Stomach (tissue), 19 donors: ENCODE measurements around the gene PNN. TPM values are rescaled to one million over a fixed set of nuclear protein-coding genes. Genes with fewer than 3 reads are reported as not detected.
A peak's percentile ranks its signal among the peaks of the same experiment; 100 is the strongest.
"Not testable (repeated sequence)": the region's sequence is repeated elsewhere in the genome, so short reads cannot be mapped to it uniquely, and the experiment has no call there.

ENCODE experiments used
- DNase-seq, 2 donors: peaks; one replicate each; pipeline versions ENCODE4 v3.0.0 to v3.0.0-alpha.2; 2013 to 2019
- H3K27ac ChIP-seq, 5 donors: fragments of 200-600 bp in 4 of 5; sonication (generic) in 4 of 5; one replicate each; pipeline ENCODE4 v1.5.1; 2013 to 2019; ENCODE audit warnings: mild to moderate bottlenecking in 1 of 5, moderate library complexity in 1 of 5
- H3K27me3 ChIP-seq, 3 donors: fragments of 200-600 bp; sonication (generic); one replicate each; pipeline ENCODE4 v1.5.1; 2017 to 2019; ENCODE audit warnings: mixed run types in 1 of 3
- H3K36me3 ChIP-seq, 4 donors: fragments of 200-600 bp; sonication (generic); 1 replicate in 3 of 4; 2 replicates in 1 of 4; pipeline ENCODE4 v1.5.1; 2016 to 2019
- H3K4me1 ChIP-seq, 4 donors: fragments of 200-600 bp; sonication (generic); one replicate each; pipeline ENCODE4 v1.5.1; 2016 to 2019
- H3K4me3 ChIP-seq, 4 donors: fragments of 200-600 bp; sonication (generic) in 3 of 4; one replicate each; pipeline ENCODE4 v1.5.1; 2016 to 2019; ENCODE audit warnings: mild to moderate bottlenecking in 1 of 4
- H3K9me3 ChIP-seq, 4 donors: fragments of 200-600 bp; sonication (generic); one replicate each; pipeline ENCODE4 v1.5.1; 2016 to 2019
- EP300 ChIP-seq: sonication (generic); formaldehyde crosslinking; IDR thresholded peaks from one replicate; pipeline ENCODE4 v1.6.1; 2017; ENCODE audit warnings: antibody characterized with exemption
- POLR2A ChIP-seq, 4 donors: fragments of 450-650 bp; IDR thresholded peaks; one replicate each; pipeline ENCODE4 v1.6.1; 2016; ENCODE audit warnings: antibody characterized with exemption in 4 of 4, control low read depth in 2 of 4, mild to moderate bottlenecking in 1 of 4, moderate library complexity in 1 of 4
- POLR2AphosphoS5 ChIP-seq, 3 donors: sonication (generic); formaldehyde crosslinking; IDR thresholded peaks; one replicate each; pipeline ENCODE4 v1.6.1; 2016; ENCODE audit warnings: antibody characterized with exemption in 3 of 3
- WGBS, 5 donors: extraction: QIAGEN DNeasy Blood & Tissue Kit in 3 of 5; methylation state at CpG; one replicate each; pipeline versions ENCODE4 v1.1.5 to v1.1.7; 2013 to 2018; 5-methylcytosine and 5-hydroxymethylcytosine counted together
- intact Hi-C: fragments of 100-400 bp; cut with DNase I; formaldehyde crosslinking; loops from one replicate; pipeline ENCODE4 v1.15.1; 2023; ENCODE audit warnings: low total_unique reads
- long read RNA-seq, 10 donors: transcript quantifications; one replicate each; lab custom pipeline, GENCODE V29; 2026
- polyA plus RNA-seq, 3 donors: library from polyadenylated mRNA; stranded (reverse); fragments of 200-250 nt; gene quantifications; one replicate each; pipeline ENCODE4 v1.2.3, GENCODE V29; 2013
- total RNA-seq, 5 donors: library from RNA; depleted of rRNA; stranded (reverse); fragments of >200 nt; gene quantifications; one replicate each; pipeline versions ENCODE4 v1.1.0 to v1.2.3, GENCODE V29; 2014 to 2016
- TF ChIP-seq, protein P1 (sequence below), 7 experiments: fragments of 450-650 bp in 4 of 7; fragments of 200-600 bp in 3 of 7; sonication (generic) in 3 of 7; IDR thresholded peaks; one replicate each; pipeline ENCODE4 v1.5.1; 2016 to 2019; ENCODE audit warnings: antibody characterized with exemption in 7 of 7, control low read depth in 2 of 7, mild to moderate bottlenecking in 1 of 7
- donor health status: healthy with polysubstance abuse.
- donor health status: Bipolar disorder and iron deficiency.
- donor health status: healthy.

The PNN gene
- 100 to 1,000 TPM in 1 of 5 donors, 10 to 100 TPM in 4; 36.2 to 122 (median 53.2) TPM for total RNA-seq
- polyA plus RNA-seq, result 10 to 100 TPM; 21.7 to 36.3 (median 33.5) TPM
- long read RNA-seq, donor 1, transcript PNN-201 (9 exons, 3,576 nt), result major isoform, 13 of 24 reads
- long read RNA-seq, donor 1, partial matches to known transcripts, result 7 of 24 reads
- long read RNA-seq, donor 1, other reads (novel, unspliced or antisense), result 0 of 24 reads
- long read RNA-seq, donor 2, transcript PNN-201 (9 exons, 3,576 nt), result major isoform, 20 of 22 reads
- long read RNA-seq, donor 2, partial matches to known transcripts, result 0 of 22 reads
- long read RNA-seq, donor 2, other reads (novel, unspliced or antisense), result 0 of 22 reads
- long read RNA-seq, donor 3, transcript PNN-204 (3 exons, 583 nt), result minor isoform, 7 of 30 reads
- long read RNA-seq, donor 3, transcript PNN-201 (9 exons, 3,576 nt), result major isoform, 14 of 30 reads
- long read RNA-seq, donor 3, partial matches to known transcripts, result 9 of 30 reads
- long read RNA-seq, donor 3, other reads (novel, unspliced or antisense), result 0 of 30 reads
- long read RNA-seq, donor 4, partial matches to known transcripts, result 0 of 3 reads
- long read RNA-seq, donor 4, other reads (novel, unspliced or antisense), result 0 of 3 reads
- long read RNA-seq, donor 5, transcript PNN-201 (9 exons, 3,576 nt), result major isoform, 18 of 50 reads
- long read RNA-seq, donor 5, transcript PNN-204 (3 exons, 583 nt), result minor isoform, 7 of 50 reads
- long read RNA-seq, donor 5, transcript PNN-205 (4 exons, 601 nt), result minor isoform, 5 of 50 reads
- long read RNA-seq, donor 5, partial matches to known transcripts, result 19 of 50 reads
- long read RNA-seq, donor 5, other reads (novel, unspliced or antisense), result 0 of 50 reads
- long read RNA-seq, donor 6, transcript PNN-201 (9 exons, 3,576 nt), result major isoform, 41 of 51 reads
- long read RNA-seq, donor 6, partial matches to known transcripts, result 6 of 51 reads
- long read RNA-seq, donor 6, other reads (novel, unspliced or antisense), result 0 of 51 reads
- long read RNA-seq, donor 7, transcript PNN-204 (3 exons, 583 nt), result minor isoform, 8 of 48 reads
- long read RNA-seq, donor 7, transcript PNN-201 (9 exons, 3,576 nt), result major isoform, 12 of 48 reads
- long read RNA-seq, donor 7, partial matches to known transcripts, result 24 of 48 reads
- long read RNA-seq, donor 7, other reads (novel, unspliced or antisense), result 0 of 48 reads
- long read RNA-seq, donor 8, transcript PNN-201 (9 exons, 3,576 nt), result major isoform, 22 of 41 reads
- long read RNA-seq, donor 8, transcript PNN-204 (3 exons, 583 nt), result minor isoform, 13 of 41 reads
- long read RNA-seq, donor 8, partial matches to known transcripts, result 5 of 41 reads
- long read RNA-seq, donor 8, other reads (novel, unspliced or antisense), result 0 of 41 reads
- long read RNA-seq, donor 9, transcript PNN-201 (9 exons, 3,576 nt), result major isoform, 12 of 44 reads
- long read RNA-seq, donor 9, transcript PNN-204 (3 exons, 583 nt), result minor isoform, 8 of 44 reads
- long read RNA-seq, donor 9, partial matches to known transcripts, result 23 of 44 reads
- long read RNA-seq, donor 9, other reads (novel, unspliced or antisense), result 0 of 44 reads
- long read RNA-seq, donor 10, transcript PNN-204 (3 exons, 583 nt), result minor isoform, 7 of 47 reads
- long read RNA-seq, donor 10, transcript PNN-201 (9 exons, 3,576 nt), result major isoform, 11 of 47 reads
- long read RNA-seq, donor 10, partial matches to known transcripts, result 29 of 47 reads
- long read RNA-seq, donor 10, other reads (novel, unspliced or antisense), result 0 of 47 reads

DNA sequence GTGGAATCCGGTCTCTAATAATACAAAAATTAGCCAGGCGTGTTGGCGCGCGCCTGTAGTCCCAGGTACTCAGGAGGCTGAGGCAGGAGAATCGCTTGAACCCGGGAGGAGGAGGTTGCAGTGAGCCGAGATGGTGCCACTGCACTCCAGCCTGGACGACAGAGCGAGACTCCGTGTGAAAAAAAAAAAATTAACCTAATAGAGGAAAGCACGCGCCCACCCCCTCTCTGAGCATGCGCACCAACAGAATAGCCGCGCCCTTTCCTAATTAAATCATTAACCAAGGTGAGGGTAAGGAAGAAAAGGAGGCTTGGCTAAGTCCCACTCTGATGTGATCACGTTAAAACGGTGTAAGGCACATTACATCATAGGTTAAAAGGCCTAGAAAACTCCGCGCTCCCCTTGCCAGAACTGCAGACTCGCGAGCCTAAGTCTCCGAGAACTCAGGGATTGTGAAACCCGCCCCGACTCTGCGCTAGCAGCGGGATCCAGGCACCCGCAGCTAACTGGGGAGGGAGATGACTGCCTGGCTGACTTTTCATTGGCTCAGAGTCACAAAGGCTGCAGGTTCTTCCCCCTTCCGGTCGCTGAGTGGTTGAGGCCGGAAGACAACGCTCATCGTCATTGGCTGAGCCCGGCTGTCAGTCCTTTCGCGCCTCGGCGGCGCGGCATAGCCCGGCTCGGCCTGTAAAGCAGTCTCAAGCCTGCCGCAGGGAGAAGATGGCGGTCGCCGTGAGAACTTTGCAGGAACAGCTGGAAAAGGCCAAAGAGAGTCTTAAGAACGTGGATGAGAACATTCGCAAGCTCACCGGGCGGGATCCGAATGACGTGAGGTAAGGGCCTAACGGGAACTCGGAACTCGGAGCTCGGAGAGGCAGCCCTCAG lies at the start of gene PNN:
PNN (plus strand) TSS at position 695 of the 885 bp plus-strand sequence; CDS start at position 721, 26 bp downstream.
- intact Hi-C loops, result no loop called here
- peak; percentile 96 to 100 for DNase-seq
- 3 to 5% (median 4%) methylated on average over 55 to 56 of the region's 56 CpGs for WGBS, 5 donors

DNA sequence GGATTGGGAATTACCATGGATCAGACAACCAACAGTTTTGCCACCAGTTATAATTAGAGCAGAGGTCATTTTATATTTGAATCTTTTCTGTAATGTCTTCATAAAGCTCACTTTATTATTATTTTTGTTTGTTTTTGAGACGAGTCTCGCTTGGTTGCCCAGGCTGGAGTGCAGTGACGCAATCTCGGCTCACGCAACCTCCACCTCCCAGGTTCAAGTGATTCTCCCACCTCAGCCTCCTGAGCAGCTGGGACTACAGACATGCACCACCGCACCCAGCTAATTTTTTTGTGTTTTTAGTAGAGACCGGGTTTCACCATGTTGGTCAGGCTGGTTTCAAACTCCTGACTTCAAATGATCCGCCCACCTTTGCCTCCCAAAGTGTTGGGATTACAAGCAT lies 37.2 kb upstream of the PNN start:
- intact Hi-C loops, H3K4me1 ChIP-seq, H3K4me3 ChIP-seq, H3K27me3 ChIP-seq, H3K9me3 ChIP-seq, DNase-seq: not testable (repeated sequence)
- Histone ChIP-seq H3K36me3 (peaks cover 8 to 89% (median 83%) of the 10 kb centered on the region in 4 donors), H3K27ac (peak overlapping the region in 1 of 5 donors; percentile 19)
- WGBS, 5 donors, result 94 to 96% (median 95%) methylated on average over 8 of the region's 8 CpGs

More for the DNA sequence above, at the start of gene PNN:
- Histone ChIP-seq H3K36me3 (peaks cover 33 to 35% (median 34%) of the 10 kb centered on the region in 4 donors), H3K27me3 (no peaks in the 10 kb centered on the region), H3K4me3 (peak within 1 kb of the TSS; percentile 72 to 97 (median 90)), H3K9me3 (no peaks in the 10 kb centered on the region), H3K4me1 (peaks cover 13 to 52% (median 30%) of the 10 kb centered on the region in 4 donors), H3K27ac (peak within 1 kb of the TSS; percentile 89 to 97 (median 93))
- peak; percentile 86 to 98 (median 96) for TF ChIP-seq POLR2AphosphoS5 (IDR thresholded peaks at IDR 0.05)
- TF ChIP-seq POLR2A (IDR thresholded peaks at IDR 0.05), result peak in 2 of 4 donors; percentile 82 to 92
- TF ChIP-seq, protein P1, sequence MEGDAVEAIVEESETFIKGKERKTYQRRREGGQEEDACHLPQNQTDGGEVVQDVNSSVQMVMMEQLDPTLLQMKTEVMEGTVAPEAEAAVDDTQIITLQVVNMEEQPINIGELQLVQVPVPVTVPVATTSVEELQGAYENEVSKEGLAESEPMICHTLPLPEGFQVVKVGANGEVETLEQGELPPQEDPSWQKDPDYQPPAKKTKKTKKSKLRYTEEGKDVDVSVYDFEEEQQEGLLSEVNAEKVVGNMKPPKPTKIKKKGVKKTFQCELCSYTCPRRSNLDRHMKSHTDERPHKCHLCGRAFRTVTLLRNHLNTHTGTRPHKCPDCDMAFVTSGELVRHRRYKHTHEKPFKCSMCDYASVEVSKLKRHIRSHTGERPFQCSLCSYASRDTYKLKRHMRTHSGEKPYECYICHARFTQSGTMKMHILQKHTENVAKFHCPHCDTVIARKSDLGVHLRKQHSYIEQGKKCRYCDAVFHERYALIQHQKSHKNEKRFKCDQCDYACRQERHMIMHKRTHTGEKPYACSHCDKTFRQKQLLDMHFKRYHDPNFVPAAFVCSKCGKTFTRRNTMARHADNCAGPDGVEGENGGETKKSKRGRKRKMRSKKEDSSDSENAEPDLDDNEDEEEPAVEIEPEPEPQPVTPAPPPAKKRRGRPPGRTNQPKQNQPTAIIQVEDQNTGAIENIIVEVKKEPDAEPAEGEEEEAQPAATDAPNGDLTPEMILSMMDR (IDR thresholded peaks at IDR 0.05), result no peak
- no peak for TF ChIP-seq EP300

DNA sequence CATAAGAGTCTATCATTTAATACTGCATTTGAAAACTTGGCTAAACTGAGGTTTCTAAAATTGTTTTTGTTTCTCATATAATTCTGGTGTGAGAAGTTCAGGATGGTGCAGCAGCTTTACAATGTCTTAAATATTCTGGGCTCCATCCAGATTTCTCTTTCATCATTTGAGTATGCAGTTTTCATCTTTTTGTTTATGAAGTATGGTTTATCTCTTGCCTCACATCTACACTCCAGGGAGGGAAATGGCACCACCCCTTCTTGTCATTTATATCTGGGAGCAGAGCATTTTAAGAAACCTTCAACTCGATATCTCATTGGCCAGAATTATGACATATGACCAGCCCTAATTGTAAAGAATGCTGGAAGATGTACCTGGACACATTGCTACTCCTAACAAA lies 36.6 kb upstream of the PNN start:
- H3K4me3 ChIP-seq, result no peak overlapping the region
- no peaks in the 10 kb centered on the region for H3K27me3 ChIP-seq
- TF ChIP-seq, protein P1 (IDR thresholded peaks at IDR 0.05), result no peak
- TF ChIP-seq POLR2AphosphoS5 (IDR thresholded peaks at IDR 0.05) (no peak), EP300 (no peak)
- peaks cover 8 to 89% (median 80%) of the 10 kb centered on the region in 4 donors for H3K36me3 ChIP-seq
- no peak overlapping the region for H3K27ac ChIP-seq
- peaks cover 0 to 4% (median 0%) of the 10 kb centered on the region in 4 donors for H3K4me1 ChIP-seq
- H3K9me3 ChIP-seq, result no peaks in the 10 kb centered on the region
- intact Hi-C loops, result no loop called here
- WGBS, 5 donors, result 85 to 97% (median 89%) methylated on average over 1 of the region's 1 CpG
- peak in 1 of 2 donors; percentile 13 for DNase-seq
